HL-60 (cell line): ENCODE measurements around the gene P2RX2.

ENCODE experiments used
- DNase-seq, 2 experiments: peaks; one replicate each; pipeline ENCODE4 v3.0.0-alpha.2; 2010 to 2020; ENCODE audit warnings: low read depth in 1 of 2, low spot score in 1 of 2
- H3K27ac ChIP-seq: fragments of 250-450 bp; sonication (Bioruptor Pico); replicated peaks from 2 replicates; pipeline ENCODE4 v1.5.1; 2020; ENCODE audit warnings: mild to moderate bottlenecking, moderate library complexity
- H3K27me3 ChIP-seq: fragments of 250-450 bp; sonication (Bioruptor Pico); 2 replicates; pipeline ENCODE4 v1.5.1; 2021; ENCODE audit warnings: mild to moderate bottlenecking, moderate library complexity; ENCODE audit not compliant: insufficient read depth, poor library complexity, severe bottlenecking
- H3K4me3 ChIP-seq: replicated peaks from 2 replicates; pipeline ENCODE4 v1.5.1; 2011; ENCODE audit warnings: mild to moderate bottlenecking, control low read depth, low read length; ENCODE audit not compliant: insufficient read depth
- GABPA ChIP-seq: IDR thresholded peaks from 2 replicates; pipeline ENCODE4 v1.6.1; 2012; ENCODE audit warnings: low read depth
- POLR2AphosphoS5 ChIP-seq: IDR thresholded peaks from 2 replicates; pipeline ENCODE4 v1.6.1; 2012; ENCODE audit warnings: low read depth
- REST ChIP-seq: IDR thresholded peaks from 2 replicates; pipeline ENCODE4 v1.6.1; 2012; ENCODE audit warnings: low read depth; ENCODE audit not compliant: insufficient replicate concordance
- SPI1 ChIP-seq: IDR thresholded peaks from 2 replicates; pipeline ENCODE4 v1.6.1; 2012; ENCODE audit warnings: low read depth, mild to moderate bottlenecking, borderline replicate concordance
- TF ChIP-seq, protein P1 (sequence below): IDR thresholded peaks from one replicate; pipeline ENCODE4 v1.5.1; 2011; ENCODE audit warnings: low read length, control low read depth, inconsistent platforms; ENCODE audit not compliant: insufficient read depth

P2RX2 gene

DNA sequence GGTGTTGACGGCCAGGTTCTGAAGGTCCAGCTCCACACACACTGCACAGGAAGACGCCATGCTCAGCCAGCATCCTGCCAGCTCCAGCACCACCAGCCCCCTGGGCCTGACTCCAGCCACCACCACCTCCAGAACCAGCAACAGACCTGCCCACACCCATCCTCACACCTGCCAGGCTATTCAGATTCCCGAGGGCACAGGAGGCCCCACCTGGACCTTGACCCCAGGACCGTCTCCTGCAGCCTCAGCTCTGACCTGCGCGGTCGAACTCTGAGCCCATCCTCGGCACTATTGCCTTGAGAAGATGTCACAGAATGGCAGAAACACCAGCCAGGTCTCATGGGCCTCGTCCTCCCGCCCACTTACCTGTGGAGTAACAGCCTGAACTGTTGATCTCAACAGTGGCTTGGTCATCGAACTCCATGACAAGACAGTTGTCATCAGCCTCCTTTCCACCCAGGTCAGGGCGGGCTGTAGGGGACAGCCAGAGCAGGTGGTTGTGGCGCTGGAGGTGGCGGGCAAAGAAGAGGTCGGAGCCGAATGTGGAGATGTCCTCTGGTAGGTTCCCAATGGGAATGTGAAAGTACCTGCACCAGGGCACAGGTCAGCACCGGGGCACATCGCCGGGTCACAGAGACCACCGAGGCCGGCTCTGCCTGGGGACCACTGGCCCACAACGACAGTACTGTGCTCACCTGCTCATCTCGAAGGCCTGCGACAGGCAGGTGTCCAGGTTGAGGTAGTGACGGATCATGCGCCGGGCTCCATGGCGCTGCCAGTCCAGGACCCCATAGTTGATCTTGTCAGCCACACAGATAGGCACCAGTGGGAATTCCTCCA is 23.5 kb downstream of the P2RX2 start:
- no peak for DNase-seq
- H3K27ac ChIP-seq, result no peak overlapping the region
- H3K27me3 ChIP-seq, result no peaks in the 10 kb centered on the region
- TF ChIP-seq REST, result no peak
- no peak for TF ChIP-seq POLR2AphosphoS5
- TF ChIP-seq SPI1, result no peak
- TF ChIP-seq, protein P1, sequence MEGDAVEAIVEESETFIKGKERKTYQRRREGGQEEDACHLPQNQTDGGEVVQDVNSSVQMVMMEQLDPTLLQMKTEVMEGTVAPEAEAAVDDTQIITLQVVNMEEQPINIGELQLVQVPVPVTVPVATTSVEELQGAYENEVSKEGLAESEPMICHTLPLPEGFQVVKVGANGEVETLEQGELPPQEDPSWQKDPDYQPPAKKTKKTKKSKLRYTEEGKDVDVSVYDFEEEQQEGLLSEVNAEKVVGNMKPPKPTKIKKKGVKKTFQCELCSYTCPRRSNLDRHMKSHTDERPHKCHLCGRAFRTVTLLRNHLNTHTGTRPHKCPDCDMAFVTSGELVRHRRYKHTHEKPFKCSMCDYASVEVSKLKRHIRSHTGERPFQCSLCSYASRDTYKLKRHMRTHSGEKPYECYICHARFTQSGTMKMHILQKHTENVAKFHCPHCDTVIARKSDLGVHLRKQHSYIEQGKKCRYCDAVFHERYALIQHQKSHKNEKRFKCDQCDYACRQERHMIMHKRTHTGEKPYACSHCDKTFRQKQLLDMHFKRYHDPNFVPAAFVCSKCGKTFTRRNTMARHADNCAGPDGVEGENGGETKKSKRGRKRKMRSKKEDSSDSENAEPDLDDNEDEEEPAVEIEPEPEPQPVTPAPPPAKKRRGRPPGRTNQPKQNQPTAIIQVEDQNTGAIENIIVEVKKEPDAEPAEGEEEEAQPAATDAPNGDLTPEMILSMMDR, result no peak
- TF ChIP-seq GABPA, result no peak
- no peak overlapping the region for H3K4me3 ChIP-seq

- no peak overlapping the region for H3K27ac ChIP-seq
- TF ChIP-seq POLR2AphosphoS5, result no peak; the same call in 1 of the 2 replicates
- TF ChIP-seq, protein P1, result no peak
- no peak for TF ChIP-seq GABPA
- no peak for TF ChIP-seq SPI1
- TF ChIP-seq REST, result no peak
- DNase-seq, result no peak
These were observed 24.6 kb downstream of the P2RX2 start for GRCh38 chr12:132642846-132643835.

DNA sequence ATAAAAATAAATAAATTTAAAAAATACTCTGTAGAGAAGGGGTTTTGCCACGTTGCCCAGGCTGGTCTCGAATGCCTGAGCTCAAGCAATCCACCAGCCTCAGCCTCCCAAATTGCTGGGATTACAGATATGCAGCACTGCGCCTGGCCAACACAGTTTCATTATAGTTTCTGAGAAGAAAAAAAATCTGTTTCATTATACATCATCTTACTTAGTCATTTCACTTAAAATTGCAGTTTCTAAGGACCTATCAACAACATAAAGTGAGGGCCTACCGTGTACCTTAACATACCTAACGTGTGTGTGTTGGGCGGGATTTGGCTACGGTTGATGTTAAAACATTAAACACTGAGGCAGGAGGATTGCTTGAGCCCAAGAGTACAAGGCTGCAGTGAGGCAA is 28.3 kb downstream of the P2RX2 start:
- no peak for DNase-seq
- Histone ChIP-seq H3K27ac (no peak overlapping the region), H3K27me3 (no peaks in the 10 kb centered on the region), H3K4me3 (no peak overlapping the region)
- TF ChIP-seq GABPA (no peak), SPI1 (no peak), REST (no peak), POLR2AphosphoS5 (no peak)
- TF ChIP-seq, protein P1, result no peak

More at GRCh38 chr12:132642846-132643835, 24.6 kb downstream of the P2RX2 start:
- no peak overlapping the region for H3K4me3 ChIP-seq
- H3K27me3 ChIP-seq, result no peaks in the 10 kb centered on the region
